Liver (tissue), 9 donors: ENCODE measurements around the gene CHRD. TPM values are rescaled to one million over a fixed set of nuclear protein-coding genes. Genes with fewer than 3 reads are reported as not detected.

Source experiments
- DNase-seq: peaks from one replicate; pipeline ENCODE4 v3.0.0-alpha.2; 2017; ENCODE audit warnings: low spot score
- H3K27ac ChIP-seq, 2 donors: one replicate each; pipeline ENCODE4 v1.7.0; 2013; ENCODE audit warnings: inconsistent platforms in 2 of 2, low read length in 2 of 2, control low read depth in 1 of 2, low read depth in 1 of 2, mild to moderate bottlenecking in 1 of 2
- H3K27me3 ChIP-seq, 4 donors: one replicate each; pipeline versions ENCODE4 v1.6.1 to v1.7.0; 2013; ENCODE audit warnings: low read length in 3 of 4, inconsistent platforms in 1 of 4, mild to moderate bottlenecking in 1 of 4, moderate library complexity in 1 of 4; ENCODE audit not compliant: control insufficient read depth in 4 of 4, insufficient read depth in 4 of 4
- H3K36me3 ChIP-seq, 4 donors: one replicate each; pipeline versions ENCODE4 v1.6.1 to v1.7.0; 2013; ENCODE audit warnings: low read length in 3 of 4, mild to moderate bottlenecking in 3 of 4, low read depth in 1 of 4, moderate library complexity in 1 of 4; ENCODE audit not compliant: control insufficient read depth in 4 of 4, insufficient read depth in 3 of 4
- H3K4me1 ChIP-seq, 4 donors: one replicate each; pipeline versions ENCODE4 v1.6.1 to v1.7.0; 2013; ENCODE audit warnings: low read length in 3 of 4, mild to moderate bottlenecking in 3 of 4, moderate library complexity in 1 of 4; ENCODE audit not compliant: control insufficient read depth in 4 of 4, insufficient read depth in 4 of 4
- H3K4me3 ChIP-seq, 3 donors: one replicate each; pipeline versions ENCODE4 v1.6.1 to v1.7.0; 2013; ENCODE audit warnings: low read length in 3 of 3, control low read depth in 1 of 3, low read depth in 1 of 3, mild to moderate bottlenecking in 1 of 3
- H3K9ac ChIP-seq, 2 donors: one replicate each; pipeline ENCODE4 v1.7.0; 2013; ENCODE audit warnings: low read length in 2 of 2, mild to moderate bottlenecking in 2 of 2, moderate library complexity in 2 of 2, control low read depth in 1 of 2, low read depth in 1 of 2
- H3K9me3 ChIP-seq, 4 donors: one replicate each; pipeline versions ENCODE4 v1.6.1 to v1.7.0; 2013; ENCODE audit warnings: low read length in 3 of 4; ENCODE audit not compliant: control insufficient read depth in 4 of 4
- ATF3 ChIP-seq: IDR thresholded peaks from 2 replicates; pipeline ENCODE4 v1.6.1; 2016; ENCODE audit warnings: antibody characterized with exemption
- CTCF ChIP-seq: fragments of 150-350 bp; IDR thresholded peaks from 2 replicates; pipeline ENCODE4 v1.5.1; 2017; ENCODE audit warnings: improper control_type of control experiment, low read depth, low read length; ENCODE audit not compliant: missing input control
- EGR1 ChIP-seq, 2 donors: IDR thresholded peaks; 2 replicates each; pipeline ENCODE4 v1.6.1; 2016 to 2018; ENCODE audit warnings: antibody characterized with exemption in 2 of 2, low read depth in 2 of 2
- FOXA1 ChIP-seq: IDR thresholded peaks from 2 replicates; pipeline ENCODE4 v1.6.1; 2016; ENCODE audit warnings: antibody characterized with exemption
- FOXA2 ChIP-seq: IDR thresholded peaks from 2 replicates; pipeline ENCODE4 v1.6.1; 2016; ENCODE audit warnings: antibody characterized with exemption
- GABPA ChIP-seq, 2 donors: IDR thresholded peaks in 1 of 2; conservative IDR thresholded peaks in 1 of 2; 2 replicates each; pipeline ENCODE4 v1.6.1; 2016; ENCODE audit warnings: antibody characterized with exemption in 2 of 2, mild to moderate bottlenecking in 1 of 2, moderate library complexity in 1 of 2
- HNF4A ChIP-seq, 2 donors: conservative IDR thresholded peaks; 2 replicates each; pipeline ENCODE4 v1.6.1; 2016; ENCODE audit warnings: antibody characterized with exemption in 2 of 2, mild to moderate bottlenecking in 2 of 2
- HNF4G ChIP-seq: IDR thresholded peaks from 2 replicates; pipeline ENCODE4 v1.6.1; 2016; ENCODE audit warnings: antibody characterized with exemption
- JUND ChIP-seq, 2 donors: IDR thresholded peaks; 2 replicates each; pipeline ENCODE4 v1.6.1; 2016; ENCODE audit warnings: antibody characterized with exemption in 2 of 2
- MAX ChIP-seq: IDR thresholded peaks from 2 replicates; pipeline ENCODE4 v1.6.1; 2016; ENCODE audit warnings: antibody characterized with exemption
- NR2F2 ChIP-seq: IDR thresholded peaks from 2 replicates; pipeline ENCODE4 v1.6.1; 2016; ENCODE audit warnings: antibody characterized with exemption
- RAD21 ChIP-seq, 2 donors: IDR thresholded peaks; 2 replicates each; pipeline ENCODE4 v1.6.1; 2016; ENCODE audit warnings: antibody characterized with exemption in 2 of 2, mild to moderate bottlenecking in 2 of 2
- REST ChIP-seq: IDR thresholded peaks from 2 replicates; pipeline ENCODE4 v1.6.1; 2016; ENCODE audit warnings: antibody characterized with exemption, mild to moderate bottlenecking
- RXRA ChIP-seq, 2 donors: IDR thresholded peaks; 2 replicates each; pipeline ENCODE4 v1.6.1; 2017 to 2018; ENCODE audit warnings: antibody characterized with exemption in 2 of 2, mild to moderate bottlenecking in 1 of 2
- SP1 ChIP-seq: IDR thresholded peaks from 2 replicates; pipeline ENCODE4 v1.6.1; 2018; ENCODE audit warnings: antibody characterized with exemption, mild to moderate bottlenecking
- TAF1 ChIP-seq: conservative IDR thresholded peaks from 2 replicates; pipeline ENCODE4 v1.6.1; 2016; ENCODE audit warnings: antibody characterized with exemption, mild to moderate bottlenecking
- YY1 ChIP-seq: IDR thresholded peaks from 2 replicates; pipeline ENCODE4 v1.6.1; 2016; ENCODE audit warnings: antibody characterized with exemption, mild to moderate bottlenecking
- ZBTB33 ChIP-seq: IDR thresholded peaks from 2 replicates; pipeline ENCODE4 v1.6.1; 2016; ENCODE audit warnings: antibody characterized with exemption
- WGBS: extraction: QIAGEN DNeasy Blood & Tissue Kit; methylation state at CpG from one replicate; pipeline ENCODE4 v1.1.7; 2013; 5-methylcytosine and 5-hydroxymethylcytosine counted together
- polyA plus RNA-seq, 2 donors: library from polyadenylated mRNA; stranded (reverse) in 1 of 2; unstranded in 1 of 2; fragments of 200-250 nt in 1 of 2; fragments of >200 nt in 1 of 2; fragmentation: Nextera tagmentation in 1 of 2; extraction: Ambion mirVana in 1 of 2; gene quantifications; one replicate each; pipeline versions ENCODE4 v1.2.1 to v1.2.3, GENCODE V29; 2013 to 2015
- total RNA-seq, 2 donors: library from RNA; depleted of rRNA; stranded (reverse); fragments of >200 nt; gene quantifications; one replicate each; pipeline ENCODE4 v1.2.3, GENCODE V29; 2014
- donor health status: healthy.
- donor health status: healthy.
- donor health status: healthy.
- donor health status: healthy.
- donor health status: healthy.

Gene CHRD
- total and polyA plus RNA-seq, 4 donors, result 9.2 to 66.4 (median 34.9) TPM

GRCh38 chr3:184352149-184352785 lies 27.6 kb upstream of the CHRD start:
- Histone ChIP-seq H3K27ac (peak overlapping the region; percentile 51), H3K4me3 (no peak overlapping the region), H3K9ac (no peak overlapping the region), H3K36me3 (peaks cover 0 to 2% (median 0%) of the 10 kb centered on the region in 4 donors), H3K4me1 (peaks cover 8 to 17% (median 14%) of the 10 kb centered on the region in 4 donors), H3K27me3 (no peaks in the 10 kb centered on the region), H3K9me3 (no peaks in the 10 kb centered on the region)
- WGBS, result 56% methylated on average over 15 of the region's 15 CpGs
- DNase-seq, result no peak
- TF ChIP-seq REST (no peak), ATF3 (no peak), CTCF (no peak), FOXA1 (no peak), EGR1 (IDR thresholded peaks at IDR 0.05; ENCODE audit: low read depth in 2 of 2) (no peak), RXRA (IDR thresholded peaks at IDR 0.05) (peak; percentile 51 to 57), RAD21 (IDR thresholded peaks at IDR 0.05) (peak in 1 of 2 donors; percentile 11), MAX (no peak), NR2F2 (no peak), HNF4G (peak; percentile 67), FOXA2 (no peak), GABPA (IDR thresholded peaks at IDR 0.05 in 1 of 2, conservative IDR thresholded peaks at IDR 0.05 in 1 of 2) (no peak), YY1 (no peak), ZBTB33 (no peak), JUND (IDR thresholded peaks at IDR 0.05) (peak in 1 of 2 donors; percentile 58), SP1 (peak; percentile 87), TAF1 (no peak), HNF4A (conservative IDR thresholded peaks at IDR 0.05) (peak; percentile 88 to 90)
